Large intestine (tissue), 3 donors: Measurements from ENCODE around the gene KRT77. TPM values are rescaled to one million over a fixed set of nuclear protein-coding genes. Genes with fewer than 3 reads are reported as not detected.

Experiments used
- DNase-seq, 2 donors: peaks; one replicate each; pipeline versions ENCODE4 v3.0.0 to v3.0.0-alpha.2; 2013
- H3K27ac ChIP-seq: one replicate; pipeline ENCODE4 v1.5.1; 2013; ENCODE audit warnings: low read length
- H3K27me3 ChIP-seq: 2 replicates; pipeline ENCODE4 v1.6.1; 2013; ENCODE audit warnings: low read length; ENCODE audit not compliant: control insufficient read depth, insufficient read depth
- H3K36me3 ChIP-seq: 2 replicates; pipeline ENCODE4 v1.6.1; 2013; ENCODE audit warnings: low read length; ENCODE audit not compliant: control insufficient read depth, insufficient read depth
- H3K4me1 ChIP-seq: one replicate; pipeline ENCODE4 v1.6.1; 2013; ENCODE audit warnings: low read length; ENCODE audit not compliant: control insufficient read depth, insufficient read depth
- H3K4me3 ChIP-seq: one replicate; pipeline ENCODE4 v1.5.1; 2013; ENCODE audit warnings: low read length
- H3K9me3 ChIP-seq: one replicate; pipeline ENCODE4 v1.6.1; 2013; ENCODE audit warnings: mild to moderate bottlenecking, low read depth, low read length, moderate library complexity; ENCODE audit not compliant: control insufficient read depth
- WGBS: methylation state at CpG from one replicate; pipeline ENCODE4 v1.1.5; 2013; ENCODE audit warnings: low lambda C conversion rate; ENCODE audit not compliant: insufficient coverage; 5-methylcytosine and 5-hydroxymethylcytosine counted together
- polyA plus RNA-seq: library from polyadenylated mRNA; unstranded; fragments of 120-200 nt; gene quantifications from one replicate; pipeline ENCODE4 v1.2.1, GENCODE V29; 2013

KRT77 gene
- polyA plus RNA-seq, 1 donor: 0.42 TPM

- H3K4me1 ChIP-seq: peaks cover 2% of the 10 kb centered on the region
- H3K9me3 ChIP-seq: no peaks in the 10 kb centered on the region
- no peak overlapping the region for H3K4me3 ChIP-seq
- no peaks in the 10 kb centered on the region for H3K36me3 ChIP-seq
- no peak overlapping the region for H3K27ac ChIP-seq
- DNase-seq: no peak
- 80% methylated on average over 1 of the region's 9 CpGs for WGBS
- peaks cover 55% of the 10 kb centered on the region for H3K27me3 ChIP-seq
These were observed 16.4 kb downstream of the KRT77 start for GRCh38 chr12:52686756-52687487.

DNA sequence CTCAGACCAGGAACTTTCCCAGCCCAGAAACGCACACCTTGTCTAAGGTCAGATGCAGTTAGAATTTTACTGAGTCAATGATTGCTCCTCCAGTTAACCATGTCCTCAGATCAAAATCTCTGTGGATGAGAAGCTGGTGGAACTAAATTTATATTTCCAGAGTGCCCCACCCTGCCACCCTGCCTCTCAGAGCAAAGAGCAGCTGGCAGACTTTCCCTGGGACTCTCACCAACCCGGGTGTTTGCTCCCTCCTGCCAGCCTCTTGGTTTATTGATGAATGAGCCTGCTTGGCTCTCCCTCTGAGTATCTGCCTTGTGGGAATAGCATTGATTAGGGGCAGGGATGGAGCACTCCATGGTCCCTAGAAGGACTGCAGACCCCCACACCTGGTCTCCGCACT lies 17.3 kb downstream of the KRT77 start:
- H3K36me3 ChIP-seq: no peaks in the 10 kb centered on the region
- H3K27ac ChIP-seq: no peak overlapping the region
- H3K4me3 ChIP-seq: no peak overlapping the region
- H3K27me3 ChIP-seq: peaks cover 47% of the 10 kb centered on the region
- DNase-seq: no peak
- WGBS: no CpG with 5 or more reads among the region's 3 CpGs
- no peaks in the 10 kb centered on the region for H3K9me3 ChIP-seq
- H3K4me1 ChIP-seq: peaks cover 2% of the 10 kb centered on the region

- Histone ChIP-seq H3K4me3 (no peak overlapping the region), H3K27me3 (peaks cover 42% of the 10 kb centered on the region), H3K27ac (no peak overlapping the region), H3K9me3 (no peaks in the 10 kb centered on the region), H3K4me1 (no peaks in the 10 kb centered on the region), H3K36me3 (no peaks in the 10 kb centered on the region)
- DNase-seq: no peak
- 40% methylated on average over 1 of the region's 6 CpGs for WGBS
These were observed 17.9 kb downstream of the KRT77 start for GRCh38 chr12:52685406-52685890.

- Histone ChIP-seq H3K4me3 (no peak overlapping the region), H3K4me1 (no peaks in the 10 kb centered on the region), H3K27ac (no peak overlapping the region), H3K36me3 (no peaks in the 10 kb centered on the region), H3K27me3 (peaks cover 32% of the 10 kb centered on the region), H3K9me3 (no peaks in the 10 kb centered on the region)
- no peak for DNase-seq
- WGBS: no CpG with 5 or more reads among the region's 2 CpGs
These were observed 18.9 kb downstream of the KRT77 start for GRCh38 chr12:52684431-52684830.

DNA sequence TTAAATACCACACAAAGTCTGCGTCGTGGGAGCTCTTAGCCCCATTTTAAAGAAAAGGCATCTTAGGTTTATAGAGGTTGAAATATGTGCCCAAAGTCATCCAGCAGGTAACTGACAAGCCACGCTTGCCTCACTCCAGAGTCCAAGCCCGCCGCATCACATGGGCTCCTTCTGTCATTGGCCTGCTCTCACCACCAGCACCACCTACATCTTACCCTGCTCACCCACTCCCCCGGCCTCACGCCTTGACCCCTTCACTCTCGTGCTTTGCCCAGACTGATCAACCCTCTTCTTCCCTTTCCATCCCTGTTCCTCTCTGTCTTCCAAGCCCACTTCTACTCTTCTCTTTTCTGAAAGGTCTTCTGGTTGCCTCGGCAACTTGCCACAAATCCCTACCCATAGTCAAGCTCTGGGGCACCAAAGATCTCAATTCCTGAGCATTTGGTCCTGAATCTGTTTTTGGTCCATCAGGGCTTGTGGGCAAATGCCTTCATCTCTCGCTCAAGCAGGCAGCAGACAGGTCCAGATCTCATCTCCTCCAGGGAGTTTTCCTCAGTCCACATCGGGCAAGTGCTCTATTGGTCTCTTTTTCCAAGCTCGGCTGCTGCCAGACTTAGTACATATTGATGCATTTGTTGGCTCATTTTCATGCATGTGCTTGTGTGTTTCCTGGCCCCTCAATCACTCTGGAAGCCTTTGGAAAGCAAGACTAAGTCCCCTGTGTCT lies 19.6 kb downstream of the KRT77 start:
- no peak for DNase-seq
- H3K4me1 ChIP-seq: no peaks in the 10 kb centered on the region
- H3K27me3 ChIP-seq: peaks cover 31% of the 10 kb centered on the region
- H3K4me3 ChIP-seq: no peak overlapping the region
- no peaks in the 10 kb centered on the region for H3K9me3 ChIP-seq
- 89% methylated on average over 3 of the region's 12 CpGs for WGBS
- H3K36me3 ChIP-seq: no peaks in the 10 kb centered on the region
- no peak overlapping the region for H3K27ac ChIP-seq

- H3K4me1 ChIP-seq: no peaks in the 10 kb centered on the region
- no peak for DNase-seq
- no CpG with 5 or more reads among the region's 4 CpGs for WGBS
These were observed 20.3 kb downstream of the KRT77 start for GRCh38 chr12:52682938-52683574.

DNA sequence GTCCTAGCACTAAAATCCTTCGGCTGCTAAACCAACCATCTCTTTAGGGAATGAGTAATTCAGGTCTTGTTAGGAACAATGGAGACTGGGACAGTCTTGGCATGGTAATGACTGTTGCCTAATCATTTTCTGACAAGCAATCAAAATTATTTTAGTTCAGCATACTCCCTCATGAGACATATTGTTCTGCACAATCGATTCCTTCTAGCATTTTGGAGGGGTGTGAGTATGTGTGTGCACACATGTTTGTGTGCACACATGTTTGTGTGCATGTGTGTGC lies 21.0 kb downstream of the KRT77 start:
- Histone ChIP-seq H3K9me3 (no peaks in the 10 kb centered on the region), H3K4me3 (no peak overlapping the region), H3K4me1 (no peaks in the 10 kb centered on the region), H3K27me3 (peaks cover 23% of the 10 kb centered on the region), H3K27ac (no peak overlapping the region), H3K36me3 (no peaks in the 10 kb centered on the region)
- no peak for DNase-seq
- no CpG with 5 or more reads among the region's 2 CpGs for WGBS

More at GRCh38 chr12:52682938-52683574, 20.3 kb downstream of the KRT77 start:
- no peak overlapping the region for H3K27ac ChIP-seq
- no peak overlapping the region for H3K4me3 ChIP-seq
- H3K36me3 ChIP-seq: no peaks in the 10 kb centered on the region
- no peaks in the 10 kb centered on the region for H3K9me3 ChIP-seq
- H3K27me3 ChIP-seq: peaks cover 28% of the 10 kb centered on the region

GRCh38 chr12:52681526-52682380 lies 21.6 kb downstream of the KRT77 start:
- DNase-seq: no peak
- no peak overlapping the region for H3K4me3 ChIP-seq
- H3K27me3 ChIP-seq: peaks cover 22% of the 10 kb centered on the region
- H3K9me3 ChIP-seq: no peaks in the 10 kb centered on the region
- no peaks in the 10 kb centered on the region for H3K36me3 ChIP-seq
- no peak overlapping the region for H3K27ac ChIP-seq
- no peaks in the 10 kb centered on the region for H3K4me1 ChIP-seq
- 96% methylated on average over 4 of the region's 12 CpGs for WGBS

DNA sequence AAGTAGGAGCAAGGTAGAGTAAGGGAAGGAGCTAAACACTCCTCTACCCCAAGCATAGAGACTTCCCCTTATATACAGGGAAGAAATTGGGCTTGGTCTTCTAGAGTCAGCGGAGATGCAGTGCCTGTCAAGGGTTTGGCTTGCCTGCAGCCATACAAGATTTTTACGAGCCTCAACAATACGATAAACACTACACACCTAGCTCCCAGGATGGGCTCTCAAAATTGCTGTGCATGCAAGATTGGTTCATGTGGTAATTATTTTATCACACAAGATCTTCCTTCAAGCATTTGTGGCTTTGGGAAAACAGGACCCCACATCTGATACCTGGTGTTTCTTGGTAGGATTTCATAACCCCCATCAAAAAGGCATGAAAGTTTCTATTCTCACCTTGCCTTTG lies 23.0 kb downstream of the KRT77 start, which contains the start of gene KRT1:
TSS of gene KRT1 (minus strand) at position 45 of the 400 bp plus-strand sequence. CDS start 59 bp downstream, outside the sequence.
- no CpG with 5 or more reads among the region's 3 CpGs for WGBS
- Histone ChIP-seq H3K4me3 (no peak within 1 kb of the TSS), H3K27me3 (peaks cover 19% of the 10 kb centered on the region), H3K36me3 (no peaks in the 10 kb centered on the region), H3K27ac (no peak within 1 kb of the TSS), H3K4me1 (no peaks in the 10 kb centered on the region), H3K9me3 (no peaks in the 10 kb centered on the region)
- DNase-seq: no peak

- Histone ChIP-seq H3K4me1 (no peaks in the 10 kb centered on the region), H3K4me3 (no peak overlapping the region), H3K27ac (no peak overlapping the region), H3K27me3 (peaks cover 18% of the 10 kb centered on the region), H3K9me3 (no peaks in the 10 kb centered on the region), H3K36me3 (no peaks in the 10 kb centered on the region)
- DNase-seq: no peak
- WGBS: no CpG with 5 or more reads among the region's 5 CpGs
These were observed 23.4 kb downstream of the KRT77 start for GRCh38 chr12:52679875-52680274.
